K562 (cell line): Measurements from ENCODE around the gene IMMP1L. TPM values are rescaled to one million over a fixed set of nuclear protein-coding genes. Genes with fewer than 3 reads are reported as not detected.
A peak's percentile ranks its signal among the peaks of the same experiment; 100 is the strongest.

Experiments
- BRD9 ChIP-seq: fragments of 450-650 bp; IDR thresholded peaks from 2 replicates; pipeline ENCODE4 v1.6.1; 2018; ENCODE audit warnings: low read depth; ENCODE audit not compliant: partially characterized antibody
- CBFA2T3 ChIP-seq: fragments of 450-650 bp; IDR thresholded peaks from 2 replicates; pipeline ENCODE4 v1.6.1; 2017
- CEBPB ChIP-seq: fragments of 450-650 bp; IDR thresholded peaks from 2 replicates; pipeline ENCODE4 v1.6.1; 2016; ENCODE audit warnings: missing genetic modification characterization, missing compliant biosample characterization
- CHD2 ChIP-seq: IDR thresholded peaks from 2 replicates; pipeline ENCODE4 v1.6.1; 2011; ENCODE audit warnings: low read depth, low read length
- CXXC5 ChIP-seq: fragments of 250-450 bp; sonication (Bioruptor Pico); IDR thresholded peaks from 2 replicates; pipeline ENCODE4 v1.8.0; 2022; ENCODE audit warnings: inconsistent platforms, mild to moderate bottlenecking, moderate library complexity
- EP300 ChIP-seq: IDR thresholded peaks from 2 replicates; pipeline ENCODE4 v1.6.1; 2012; ENCODE audit warnings: low read length, improper control_type of control experiment
- GABPB1 ChIP-seq: sonication (generic); formaldehyde crosslinking; IDR thresholded peaks from 2 replicates; pipeline ENCODE4 v1.8.0; 2022; ENCODE audit warnings: mild to moderate bottlenecking, missing genetic modification reagents
- HNRNPLL ChIP-seq: fragments of 200-400 bp; formaldehyde crosslinking; IDR thresholded peaks from 2 replicates; pipeline ENCODE4 v1.6.1; 2017; ENCODE audit warnings: low read length, low read depth, mild to moderate bottlenecking; ENCODE audit not compliant: poor library complexity, severe bottlenecking
- ILK ChIP-seq: fragments of 450-650 bp; IDR thresholded peaks from 2 replicates; pipeline ENCODE4 v1.6.1; 2016; ENCODE audit warnings: missing genetic modification characterization, low read depth, mild to moderate bottlenecking, missing compliant biosample characterization, moderate library complexity, borderline replicate concordance
- MCM2 ChIP-seq: fragments of 450-650 bp; IDR thresholded peaks from 2 replicates; pipeline ENCODE4 v1.6.1; 2017; ENCODE audit warnings: low read depth, mild to moderate bottlenecking
- NFRKB ChIP-seq: fragments of 450-650 bp; IDR thresholded peaks from 2 replicates; pipeline ENCODE4 v1.6.1; 2016; ENCODE audit warnings: low read depth
- SETDB1 ChIP-seq: IDR thresholded peaks from one replicate; pipeline ENCODE4 v1.6.1; 2012; ENCODE audit warnings: low read length, control low read depth, inconsistent platforms
- SIN3B ChIP-seq: fragments of 450-650 bp; IDR thresholded peaks from 2 replicates; pipeline ENCODE4 v1.6.1; 2017; ENCODE audit warnings: low read depth, mild to moderate bottlenecking, moderate library complexity
- SOX6 ChIP-seq: fragments of 450-650 bp; IDR thresholded peaks from 2 replicates; pipeline ENCODE4 v1.6.1; 2014; ENCODE audit warnings: mild to moderate bottlenecking
- ZNF134 ChIP-seq: fragments of 250-450 bp; sonication (Bioruptor Pico); conservative IDR thresholded peaks from 2 replicates; pipeline ENCODE4 v1.4.0; 2020
- polyA plus RNA-seq, 8 experiments: library from polyadenylated mRNA; depleted of rRNA in 4 of 8; stranded (reverse) in 5 of 8; unstranded in 3 of 8; fragments of >200 nt; fragmentation: Nextera tagmentation in 2 of 8; fragmentation: Illumina TruSeq in 1 of 8; extraction: Ambion mirVana in 2 of 8; extraction: Trizol in 1 of 8; gene quantifications; 2 replicates each; pipeline versions ENCODE4 v1.2.1 to v1.2.3, GENCODE V29; 2011 to 2014; ENCODE audit warnings: inconsistent platforms in 1 of 8, missing spikeins in 1 of 8
- total RNA-seq, 7 experiments: library from RNA; depleted of rRNA in 6 of 7; stranded (reverse); fragments of >200 nt in 6 of 7; fragmentation: Illumina TruSeq in 2 of 7; extraction: Trizol in 2 of 7; gene quantifications; 2 replicates each; pipeline versions ENCODE4 v1.2.1 to v1.2.3, GENCODE V29; 2011 to 2021; ENCODE audit warnings: low replicate concordance in 1 of 7
- TF ChIP-seq, protein P1 (sequence below): sonication (generic); formaldehyde crosslinking; IDR thresholded peaks from 2 replicates; pipeline ENCODE4 v1.8.0; 2022; ENCODE audit warnings: missing genetic modification reagents, mild to moderate bottlenecking, borderline replicate concordance
- TF ChIP-seq, protein P2 (sequence below): fragments of 450-650 bp; formaldehyde crosslinking; IDR thresholded peaks from 2 replicates; pipeline ENCODE4 v1.4.0; 2020; ENCODE audit warnings: mild to moderate bottlenecking, moderate library complexity
- TF ChIP-seq, protein P3 (sequence below): fragments of 250-450 bp; sonication (Bioruptor Pico); IDR thresholded peaks from 2 replicates; pipeline ENCODE4 v1.6.1; 2021; ENCODE audit warnings: mild to moderate bottlenecking
- TF ChIP-seq, protein P4 (sequence below), 2 experiments: fragments of 450-650 bp in 1 of 2; sonication (generic) in 1 of 2; formaldehyde crosslinking in 1 of 2; IDR thresholded peaks; 2 replicates each; pipeline versions ENCODE4 v1.7.1 to v1.9.0; 2016 to 2022; ENCODE audit warnings: inconsistent platforms in 1 of 2, mild to moderate bottlenecking in 1 of 2, missing genetic modification reagents in 1 of 2

Gene IMMP1L
- total and polyA plus RNA-seq, 9 of the 15 experiments (the other 6 are each of a cell fraction or from before 2014, with no cell fraction given) = 56.0 to 245 (median 169) TPM

DNA sequence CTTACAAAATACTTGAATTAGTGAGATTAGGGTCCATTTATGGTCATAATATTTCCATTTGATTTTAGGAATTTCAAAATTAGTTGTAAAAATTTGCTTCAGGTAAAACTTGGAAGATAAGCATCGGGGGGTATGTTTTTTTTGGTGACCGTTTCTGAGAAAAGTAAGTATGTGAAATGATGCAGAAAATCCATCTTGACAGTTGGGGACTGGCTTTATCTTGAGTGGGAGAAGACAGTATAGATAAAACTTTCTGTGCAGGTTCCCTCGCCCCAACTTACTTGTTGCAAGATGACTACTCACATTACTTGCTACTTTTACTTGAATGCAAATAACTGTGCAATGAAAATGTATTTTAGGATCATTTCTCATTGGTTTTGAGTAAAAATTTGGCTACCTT lies 90.3 kb downstream of the IMMP1L start (continued):
- TF ChIP-seq EP300 (peak; percentile 84), SOX6 (peak; percentile 34; the same call in 1 of the 2 replicates), HNRNPLL (no peak), CBFA2T3 (peak; percentile 43; the same call in 1 of the 2 replicates), ZNF134 (no peak), ILK (no peak), MCM2 (no peak), SETDB1 (no peak), SIN3B (no peak), CEBPB (tag) (no peak), BRD9 (no peak), NFRKB (no peak), GABPB1 (CRISPR knock-in tag) (no peak), CXXC5 (no peak), CHD2 (no peak)
- TF ChIP-seq, protein P1, sequence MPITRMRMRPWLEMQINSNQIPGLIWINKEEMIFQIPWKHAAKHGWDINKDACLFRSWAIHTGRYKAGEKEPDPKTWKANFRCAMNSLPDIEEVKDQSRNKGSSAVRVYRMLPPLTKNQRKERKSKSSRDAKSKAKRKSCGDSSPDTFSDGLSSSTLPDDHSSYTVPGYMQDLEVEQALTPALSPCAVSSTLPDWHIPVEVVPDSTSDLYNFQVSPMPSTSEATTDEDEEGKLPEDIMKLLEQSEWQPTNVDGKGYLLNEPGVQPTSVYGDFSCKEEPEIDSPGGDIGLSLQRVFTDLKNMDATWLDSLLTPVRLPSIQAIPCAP (CRISPR knock-in tag) = no peak
- TF ChIP-seq, protein P2, sequence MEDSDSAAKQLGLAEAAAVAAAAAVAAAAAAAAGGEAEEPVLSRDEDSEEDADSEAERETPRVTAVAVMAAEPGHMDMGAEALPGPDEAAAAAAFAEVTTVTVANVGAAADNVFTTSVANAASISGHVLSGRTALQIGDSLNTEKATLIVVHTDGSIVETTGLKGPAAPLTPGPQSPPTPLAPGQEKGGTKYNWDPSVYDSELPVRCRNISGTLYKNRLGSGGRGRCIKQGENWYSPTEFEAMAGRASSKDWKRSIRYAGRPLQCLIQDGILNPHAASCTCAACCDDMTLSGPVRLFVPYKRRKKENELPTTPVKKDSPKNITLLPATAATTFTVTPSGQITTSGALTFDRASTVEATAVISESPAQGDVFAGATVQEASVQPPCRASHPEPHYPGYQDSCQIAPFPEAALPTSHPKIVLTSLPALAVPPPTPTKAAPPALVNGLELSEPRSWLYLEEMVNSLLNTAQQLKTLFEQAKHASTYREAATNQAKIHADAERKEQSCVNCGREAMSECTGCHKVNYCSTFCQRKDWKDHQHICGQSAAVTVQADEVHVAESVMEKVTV (CRISPR knock-in tag) = no peak
- TF ChIP-seq, protein P3, sequence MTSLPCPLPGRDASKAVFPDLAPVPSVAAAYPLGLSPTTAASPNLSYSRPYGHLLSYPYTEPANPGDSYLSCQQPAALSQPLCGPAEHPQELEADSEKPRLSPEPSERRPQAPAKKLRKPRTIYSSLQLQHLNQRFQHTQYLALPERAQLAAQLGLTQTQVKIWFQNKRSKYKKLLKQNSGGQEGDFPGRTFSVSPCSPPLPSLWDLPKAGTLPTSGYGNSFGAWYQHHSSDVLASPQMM (CRISPR knock-in tag) = no peak
- TF ChIP-seq, protein P4, sequence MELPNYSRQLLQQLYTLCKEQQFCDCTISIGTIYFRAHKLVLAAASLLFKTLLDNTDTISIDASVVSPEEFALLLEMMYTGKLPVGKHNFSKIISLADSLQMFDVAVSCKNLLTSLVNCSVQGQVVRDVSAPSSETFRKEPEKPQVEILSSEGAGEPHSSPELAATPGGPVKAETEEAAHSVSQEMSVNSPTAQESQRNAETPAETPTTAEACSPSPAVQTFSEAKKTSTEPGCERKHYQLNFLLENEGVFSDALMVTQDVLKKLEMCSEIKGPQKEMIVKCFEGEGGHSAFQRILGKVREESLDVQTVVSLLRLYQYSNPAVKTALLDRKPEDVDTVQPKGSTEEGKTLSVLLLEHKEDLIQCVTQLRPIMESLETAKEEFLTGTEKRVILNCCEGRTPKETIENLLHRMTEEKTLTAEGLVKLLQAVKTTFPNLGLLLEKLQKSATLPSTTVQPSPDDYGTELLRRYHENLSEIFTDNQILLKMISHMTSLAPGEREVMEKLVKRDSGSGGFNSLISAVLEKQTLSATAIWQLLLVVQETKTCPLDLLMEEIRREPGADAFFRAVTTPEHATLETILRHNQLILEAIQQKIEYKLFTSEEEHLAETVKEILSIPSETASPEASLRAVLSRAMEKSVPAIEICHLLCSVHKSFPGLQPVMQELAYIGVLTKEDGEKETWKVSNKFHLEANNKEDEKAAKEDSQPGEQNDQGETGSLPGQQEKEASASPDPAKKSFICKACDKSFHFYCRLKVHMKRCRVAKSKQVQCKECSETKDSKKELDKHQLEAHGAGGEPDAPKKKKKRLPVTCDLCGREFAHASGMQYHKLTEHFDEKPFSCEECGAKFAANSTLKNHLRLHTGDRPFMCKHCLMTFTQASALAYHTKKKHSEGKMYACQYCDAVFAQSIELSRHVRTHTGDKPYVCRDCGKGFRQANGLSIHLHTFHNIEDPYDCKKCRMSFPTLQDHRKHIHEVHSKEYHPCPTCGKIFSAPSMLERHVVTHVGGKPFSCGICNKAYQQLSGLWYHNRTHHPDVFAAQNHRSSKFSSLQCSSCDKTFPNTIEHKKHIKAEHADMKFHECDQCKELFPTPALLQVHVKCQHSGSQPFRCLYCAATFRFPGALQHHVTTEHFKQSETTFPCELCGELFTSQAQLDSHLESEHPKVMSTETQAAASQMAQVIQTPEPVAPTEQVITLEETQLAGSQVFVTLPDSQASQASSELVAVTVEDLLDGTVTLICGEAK (IDR thresholded peaks at IDR 0.05) = no peak
- TF ChIP-seq, protein P4 (CRISPR knock-in tag; IDR thresholded peaks at IDR 0.05) = no peak
